Ovary (tissue), 3 donors: ENCODE results near the gene CTCFL.

Experiments
- CTCF ChIP-seq, 3 donors: fragments of 450-650 bp in 2 of 3; fragments of 200-600 bp in 1 of 3; IDR thresholded peaks; one replicate each; pipeline versions ENCODE4 v1.5.1 to v1.8.0; 2016 to 2022; ENCODE audit warnings: antibody characterized with exemption in 3 of 3, mild to moderate bottlenecking in 1 of 3
- POLR2A ChIP-seq: fragments of 450-650 bp; IDR thresholded peaks from one replicate; pipeline ENCODE4 v1.6.1; 2017; ENCODE audit warnings: antibody characterized with exemption, mild to moderate bottlenecking, moderate library complexity
- donor health status: DM: no; HTN: no; CAD: no.

GRCh38 chr20:57517904-57518303, 7.0 kb downstream of the CTCFL start:
- TF ChIP-seq CTCF (IDR thresholded peaks at IDR 0.05) (no peak), POLR2A (no peak)
